Cardiac septum (tissue), 1 donor: ENCODE measurements around the gene GPR83. TPM values are rescaled to one million over a fixed set of nuclear protein-coding genes. Genes with fewer than 3 reads are reported as not detected.

ENCODE experiments used
- DNase-seq: peaks from one replicate; pipeline ENCODE4 v3.0.0-alpha.2; 2020; ENCODE audit warnings: low spot score
- intact Hi-C: fragments of 100-400 bp; cut with DNase I; formaldehyde crosslinking; loops from one replicate; pipeline ENCODE4 v1.14.0; 2022
- long read RNA-seq: library from polyadenylated mRNA; unstranded; transcript quantifications from one replicate; pipeline ENCODE4 v2.0.0, GENCODE V29; 2021
- total RNA-seq: library from RNA; stranded (reverse); fragmentation: NEBNext Ultra II Directional; extraction: Animal tissue kit (Norgen Biotek cat#: 25700); gene quantifications from one replicate; pipeline ENCODE4 v1.2.1, GENCODE V29; 2021
- donor health status: DM: no; HTN: no; CAD: no.

The GPR83 gene
- total RNA-seq = not detected
- long read RNA-seq = 0 reads

DNA sequence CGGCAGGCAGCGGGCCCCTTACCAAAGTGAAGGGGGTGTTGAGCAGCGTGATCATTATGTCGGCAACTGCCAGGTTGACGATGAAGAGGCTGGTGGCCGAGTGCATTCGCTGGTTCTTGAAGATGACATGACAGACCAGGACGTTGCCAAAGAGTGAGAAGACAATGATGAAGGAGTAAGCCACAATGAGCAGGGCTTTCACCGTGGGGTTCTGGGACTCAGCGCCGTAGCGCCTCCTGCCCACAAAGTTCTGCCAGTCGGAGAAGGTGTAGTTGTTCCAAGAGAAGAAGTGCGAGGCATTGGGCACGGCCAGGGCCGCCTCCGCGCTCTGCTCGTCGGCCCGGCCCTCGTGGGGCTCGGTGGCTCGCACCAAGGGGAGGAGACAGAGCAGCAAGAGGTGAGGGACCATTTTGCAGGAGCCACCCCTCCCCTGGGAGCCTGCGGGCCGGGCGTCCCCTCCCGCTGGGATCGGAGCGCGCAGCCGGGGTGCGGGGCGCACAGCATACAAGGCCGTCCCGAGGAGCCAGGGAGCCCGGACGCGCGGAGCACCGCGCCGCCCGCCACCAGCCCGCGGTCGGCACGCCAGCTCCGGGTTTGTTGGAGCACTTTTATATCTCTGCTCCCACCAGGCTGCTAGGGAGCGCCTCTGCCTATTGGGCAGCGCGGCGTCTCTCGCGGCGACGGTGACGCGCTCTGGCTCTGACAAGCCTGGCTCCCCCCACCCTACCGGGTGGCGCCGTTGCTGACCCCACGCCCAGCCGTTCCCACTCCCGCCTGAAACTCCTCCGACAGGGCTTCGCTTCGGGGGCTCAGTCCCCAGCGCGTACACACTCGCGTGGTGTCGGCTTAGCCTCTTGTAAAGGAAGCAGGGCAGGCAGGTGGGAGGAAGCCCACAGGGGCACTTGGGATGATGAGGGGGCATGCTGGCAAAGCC, at the start of gene GPR83:
Gene GPR83, minus strand, starts transcription at position 581 of the 934 bp plus-strand sequence. Its CDS starts 172 bp downstream, at position 409.
- intact Hi-C loops = loop anchor here (10.0 kb wide), 1 partner anchor 476 kb away; no protein-coding TSS in a partner anchor
- DNase-seq = no peak

DNA sequence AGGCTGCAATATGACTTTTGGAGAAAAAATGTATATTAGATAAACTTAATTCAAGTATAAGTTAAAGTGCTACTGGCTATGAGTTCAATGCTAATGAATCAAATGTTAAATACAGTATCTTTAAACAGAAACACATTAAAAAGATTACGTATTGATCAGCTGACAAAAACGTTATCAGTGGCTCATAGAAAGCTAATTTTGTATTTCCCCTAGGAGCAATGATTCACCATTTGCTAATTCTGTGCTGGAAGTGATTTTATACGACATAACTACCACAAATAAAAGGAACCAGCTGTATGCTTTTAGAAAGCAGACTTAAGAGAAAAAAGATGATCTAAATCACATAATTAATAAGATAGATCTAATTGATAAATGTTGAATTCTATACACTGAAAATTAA, 48.8 kb upstream of the GPR83 start:
- intact Hi-C loops = no loop called here
- DNase-seq = no peak

DNA sequence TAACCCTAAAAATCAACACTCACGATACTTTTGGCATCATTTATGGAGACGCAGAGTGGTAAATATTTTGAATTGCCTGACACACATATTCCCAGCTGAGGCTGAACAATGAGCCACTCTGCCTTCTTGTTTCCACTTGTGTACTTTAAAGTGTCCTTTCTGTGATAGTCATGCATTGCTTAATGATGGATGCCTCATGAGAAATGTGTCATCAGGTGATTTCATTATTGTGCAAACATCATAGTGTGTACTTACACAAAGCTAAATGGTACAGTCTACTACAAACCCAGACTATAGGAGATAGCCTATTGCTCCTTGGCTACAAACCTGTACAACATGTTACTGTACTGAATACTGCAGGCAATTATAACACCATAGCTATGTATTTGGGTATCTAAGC, 48.2 kb upstream of the GPR83 start:
- DNase-seq = no peak
- intact Hi-C loops = no loop called here

DNA sequence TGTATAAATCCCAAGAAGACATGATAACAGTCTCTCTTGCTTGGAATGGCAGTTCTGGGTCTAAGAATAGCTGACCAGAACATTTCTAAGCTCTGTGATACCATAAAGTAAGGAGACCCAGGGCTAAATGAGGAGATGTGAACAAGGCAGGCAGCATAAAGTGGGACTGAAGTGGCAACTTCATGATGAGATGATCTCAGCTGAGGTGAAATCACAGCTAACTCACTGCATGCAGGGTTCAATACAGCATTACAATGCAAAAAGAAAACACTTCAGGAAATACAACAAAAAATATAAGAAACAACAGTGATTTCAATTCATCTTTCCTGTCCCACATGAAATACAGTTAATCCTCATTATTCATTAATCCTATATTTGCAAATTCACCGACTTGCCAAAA, 47.8 kb upstream of the GPR83 start:
- DNase-seq = no peak
- intact Hi-C loops = no loop called here

DNA sequence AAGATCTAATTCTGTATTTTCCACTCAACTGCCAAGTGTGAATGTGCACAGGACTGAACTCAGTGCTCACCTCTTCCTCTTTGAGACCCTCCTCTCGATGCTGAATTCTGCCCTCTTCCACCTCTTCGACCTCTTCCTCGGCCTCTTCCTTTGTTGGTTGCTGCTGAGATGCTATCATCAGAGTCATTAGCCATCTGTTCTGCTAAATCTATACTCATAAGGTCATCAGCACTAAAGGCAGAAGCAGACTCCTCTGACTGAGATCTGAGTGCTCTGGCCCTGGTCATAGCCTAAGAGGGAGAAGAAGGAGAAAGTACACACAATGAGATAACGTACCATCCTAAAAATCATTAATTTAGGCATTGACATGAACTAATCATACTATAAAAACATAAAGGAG, 45.9 kb upstream of the GPR83 start:
- intact Hi-C loops = no loop called here
- DNase-seq = no peak

DNA sequence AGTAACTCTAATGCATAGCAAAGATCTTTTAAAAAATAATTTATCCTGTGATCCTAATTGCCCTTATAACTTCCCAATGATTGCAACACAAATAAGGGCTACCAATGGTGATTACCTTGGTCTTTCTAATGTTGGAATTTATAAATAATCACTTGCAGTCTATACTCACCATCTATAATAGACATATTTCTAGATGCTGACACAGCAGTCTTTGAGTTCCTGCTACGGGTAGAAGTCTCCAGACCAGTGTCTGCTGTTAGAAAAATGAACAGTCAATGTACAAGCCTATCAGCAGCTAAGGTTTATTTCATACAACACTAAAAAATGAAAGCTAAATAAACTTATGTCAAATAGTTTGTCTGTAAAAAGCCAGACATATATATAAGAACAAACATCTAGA, 44.4 kb upstream of the GPR83 start:
- intact Hi-C loops = no loop called here
- DNase-seq = no peak

DNA sequence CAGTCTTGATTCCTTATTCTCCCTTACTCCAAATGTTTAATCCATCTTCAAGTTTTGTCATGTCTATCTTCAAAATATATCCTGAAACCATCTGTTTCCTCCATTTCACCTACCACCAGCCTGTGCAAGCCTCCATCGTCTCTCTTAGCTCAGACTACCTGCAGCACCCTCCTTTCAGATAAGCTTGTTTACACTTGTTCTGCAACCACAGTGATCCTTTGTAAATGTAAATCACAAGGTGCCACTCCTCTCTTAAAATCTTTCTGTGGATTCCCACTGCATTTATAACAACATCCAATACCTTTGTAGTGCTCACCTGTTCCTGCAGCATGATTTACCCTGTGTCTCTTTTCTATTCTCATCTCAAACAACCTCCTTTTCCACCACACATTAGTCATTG, 31.8 kb upstream of the GPR83 start:
- intact Hi-C loops = no loop called here
- no peak for DNase-seq

DNA sequence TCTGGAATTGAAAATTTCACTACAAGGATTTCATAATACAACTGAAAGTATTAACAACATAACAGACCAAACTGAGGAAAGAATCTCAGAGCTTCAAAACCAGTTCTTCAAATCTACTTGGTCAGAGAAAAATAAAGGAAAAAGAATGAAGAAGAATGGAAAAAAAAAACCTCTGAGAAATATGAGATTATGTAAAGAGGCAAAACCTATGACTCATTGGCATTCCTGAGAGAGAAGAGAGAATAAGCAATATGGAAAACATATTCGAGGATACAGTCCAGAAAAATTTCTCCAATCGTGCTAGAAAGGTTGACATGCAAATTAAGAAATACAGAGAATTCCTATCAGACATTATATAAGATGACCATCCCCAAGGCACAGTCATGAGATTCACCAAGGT, 23.4 kb upstream of the GPR83 start:
- intact Hi-C loops = loop anchor here (10.0 kb wide), 1 partner anchor 520 kb away; no protein-coding TSS in a partner anchor
- DNase-seq = no peak

DNA sequence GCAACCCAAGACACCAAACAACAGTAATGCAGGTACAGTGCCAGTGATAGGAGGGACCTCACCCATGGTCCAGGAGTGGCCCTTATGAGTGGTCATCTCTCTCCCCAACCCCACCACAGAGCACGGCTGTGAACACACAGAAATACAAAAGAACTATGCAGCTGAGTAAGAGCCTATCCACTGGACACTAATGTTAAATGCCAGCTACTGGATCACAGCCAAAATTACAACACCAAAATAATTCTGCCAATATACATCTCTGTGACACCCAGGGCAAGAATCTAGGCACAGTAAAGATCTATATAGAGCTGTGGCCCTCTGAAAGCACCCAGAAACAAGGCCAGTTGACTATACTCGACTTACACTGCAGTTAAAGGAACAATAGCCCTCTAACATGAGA, 22.8 kb upstream of the GPR83 start:
- intact Hi-C loops = loop anchor here (10.0 kb wide), 1 partner anchor 519 kb away; no protein-coding TSS in a partner anchor
- DNase-seq = no peak

DNA sequence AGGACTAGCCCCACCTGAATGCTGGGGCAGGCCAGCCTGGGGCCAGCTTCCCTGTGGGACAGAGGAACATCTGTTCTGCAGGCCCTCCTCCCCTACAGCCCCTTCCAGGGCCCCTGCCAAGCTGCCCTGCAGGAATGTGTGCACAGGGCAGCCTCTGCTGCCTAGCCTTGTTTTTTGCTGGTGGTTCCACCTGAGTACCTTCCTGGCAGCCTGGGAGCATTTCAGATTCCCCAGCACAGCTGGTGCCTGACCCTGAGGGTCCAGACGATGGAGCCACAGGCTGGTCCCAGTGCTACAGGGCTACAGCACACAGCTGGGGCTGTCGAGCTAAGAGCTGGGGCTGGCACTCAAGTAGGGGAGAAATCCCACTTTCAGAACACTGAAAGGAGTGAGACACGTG, 22.3 kb upstream of the GPR83 start:
- intact Hi-C loops = loop anchor here (10.0 kb wide), 1 partner anchor 519 kb away; no protein-coding TSS in a partner anchor
- no peak for DNase-seq

DNA sequence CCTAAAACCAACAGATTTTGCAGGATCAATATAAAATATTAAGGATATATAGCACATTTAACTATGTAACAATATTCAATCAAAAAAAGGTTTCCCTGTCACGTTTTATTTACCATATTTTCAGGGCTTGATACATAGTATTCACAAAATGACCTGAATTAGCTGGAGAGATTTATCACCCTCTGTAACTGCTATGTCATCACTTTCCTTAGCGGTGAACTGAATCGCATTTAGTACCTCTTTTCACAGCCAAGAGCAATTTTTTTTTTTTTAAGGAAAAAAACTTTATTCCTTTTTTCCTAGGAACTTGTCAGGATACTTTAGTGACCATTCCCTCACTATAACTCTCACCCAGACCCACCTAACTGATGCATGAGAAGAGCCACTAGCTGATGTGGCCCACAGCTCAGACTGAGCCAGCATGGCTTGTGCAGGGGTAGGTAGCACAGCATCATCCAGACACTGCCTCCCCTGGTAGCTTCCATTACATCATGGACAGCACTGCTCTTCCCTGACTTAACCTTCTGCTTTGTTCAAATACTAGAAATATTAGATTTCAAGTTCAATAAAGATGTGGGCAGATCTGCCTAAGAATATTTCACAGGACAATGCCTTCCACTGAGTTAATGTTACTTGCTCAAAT, 17.0 kb upstream of the GPR83 start:
- intact Hi-C loops = no loop called here
- no peak for DNase-seq

DNA sequence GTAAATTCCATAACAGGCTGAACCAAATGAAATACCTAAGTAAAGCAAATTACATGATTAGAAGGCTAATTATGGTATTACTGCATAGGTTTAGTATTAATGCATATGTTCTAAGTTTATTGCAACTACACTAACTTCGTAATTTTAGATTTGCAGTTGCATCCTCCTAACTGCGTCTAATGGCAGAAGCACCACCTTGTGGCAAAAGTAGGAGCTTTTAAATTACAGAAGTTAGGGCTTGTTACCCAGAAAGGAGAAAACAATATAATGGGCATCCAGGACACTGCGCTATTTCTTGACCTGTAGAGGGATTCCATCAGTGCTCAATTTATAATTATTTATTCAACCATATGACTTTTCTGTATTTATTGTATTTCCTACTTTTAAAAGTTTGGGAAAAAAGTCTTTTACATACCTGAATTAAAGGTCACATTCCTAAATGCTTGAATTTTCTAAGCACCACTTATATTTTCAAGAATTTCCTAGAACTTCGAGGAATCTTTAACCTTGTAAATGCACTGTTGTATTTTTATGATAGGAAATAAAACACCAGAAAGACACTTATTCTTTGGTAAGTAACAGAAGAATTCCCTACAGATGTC, 16.3 kb upstream of the GPR83 start:
- intact Hi-C loops = no loop called here
- no peak for DNase-seq

DNA sequence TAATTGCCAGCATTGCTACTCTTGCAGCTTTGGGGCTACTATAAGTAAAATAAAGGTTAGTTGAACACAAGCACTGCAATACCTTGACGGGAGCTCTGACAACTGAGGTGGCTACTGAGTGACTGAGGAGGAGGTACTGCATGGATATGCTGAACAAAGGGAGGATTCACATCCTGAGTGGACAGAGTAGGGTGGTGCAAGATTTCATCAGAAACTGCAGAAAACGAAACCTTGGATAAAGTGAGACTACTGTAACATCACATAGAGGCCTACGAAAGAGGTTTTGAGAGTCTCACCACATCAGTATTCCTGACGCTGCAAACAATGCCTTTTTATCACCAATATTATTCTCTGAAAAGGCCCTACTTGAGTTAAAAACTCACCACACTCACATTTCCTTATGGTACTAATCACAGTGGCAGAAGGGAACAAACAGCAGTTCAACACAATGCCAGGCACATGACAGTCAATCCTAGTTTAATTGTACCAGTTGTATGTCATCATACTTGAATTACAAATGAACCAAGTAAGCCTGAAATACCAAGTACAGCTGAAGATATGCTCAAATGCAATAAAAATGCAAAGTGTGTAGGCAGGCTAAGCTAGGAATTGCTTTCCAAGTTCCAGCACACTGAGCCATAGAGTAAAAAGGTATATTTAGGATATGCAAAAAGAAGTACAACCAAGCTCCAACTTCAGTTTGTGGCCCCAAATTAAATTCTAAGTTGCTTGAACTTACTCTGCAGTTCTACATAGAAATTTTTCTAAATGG, 4.0 kb upstream of the GPR83 start:
- intact Hi-C loops = loop anchor here (10.0 kb wide), 1 partner anchor 480 kb away; no protein-coding TSS in a partner anchor
- no peak for DNase-seq

DNA sequence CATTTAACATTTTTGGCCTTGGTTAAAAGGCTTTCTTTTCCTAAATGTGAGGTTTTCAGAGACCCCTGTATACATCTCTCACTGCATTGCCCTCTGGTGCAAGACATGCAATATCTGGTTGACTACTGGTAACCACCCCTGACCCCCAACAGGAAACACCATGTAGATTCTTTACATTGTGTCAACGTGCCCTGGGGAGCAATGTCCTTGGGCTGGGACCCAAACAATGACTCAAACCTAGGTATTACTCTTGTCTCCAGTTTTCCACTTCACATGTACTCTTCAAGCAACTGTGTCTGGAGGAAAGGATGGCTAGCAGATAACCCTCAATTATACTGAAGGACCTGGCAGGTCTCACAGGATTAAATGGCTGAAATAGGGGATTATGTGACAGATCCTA, 1.1 kb upstream of the GPR83 start:
- DNase-seq = no peak
- intact Hi-C loops = loop anchor here (10.0 kb wide), 1 partner anchor 478 kb away; no protein-coding TSS in a partner anchor

DNA sequence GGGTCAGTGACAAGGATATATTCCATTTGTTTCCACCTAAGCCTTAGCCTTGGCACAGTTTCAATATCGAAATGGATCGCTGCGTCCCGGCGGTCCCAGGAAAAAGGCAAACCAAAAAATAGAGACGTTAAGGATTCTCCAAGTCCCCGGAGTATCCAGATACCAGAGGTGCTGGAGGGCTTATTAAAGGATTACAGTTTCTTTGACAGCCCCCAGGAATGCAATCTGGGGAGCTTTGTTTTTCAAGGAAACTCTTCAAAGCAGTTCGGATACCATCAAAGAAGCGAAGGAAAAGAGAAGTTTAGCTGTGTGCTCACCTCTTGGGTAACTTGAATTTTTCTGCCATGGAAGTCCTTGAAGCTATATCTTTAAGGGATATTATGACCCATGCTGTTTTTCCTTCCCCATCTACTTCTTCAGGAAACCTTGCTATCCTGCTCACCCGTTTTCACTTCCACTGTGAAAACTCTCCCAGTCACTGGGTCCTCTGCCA, 600 bp upstream of the GPR83 start:
- intact Hi-C loops = loop anchor here (10.0 kb wide), 1 partner anchor 477 kb away; no protein-coding TSS in a partner anchor
- DNase-seq = no peak

DNA sequence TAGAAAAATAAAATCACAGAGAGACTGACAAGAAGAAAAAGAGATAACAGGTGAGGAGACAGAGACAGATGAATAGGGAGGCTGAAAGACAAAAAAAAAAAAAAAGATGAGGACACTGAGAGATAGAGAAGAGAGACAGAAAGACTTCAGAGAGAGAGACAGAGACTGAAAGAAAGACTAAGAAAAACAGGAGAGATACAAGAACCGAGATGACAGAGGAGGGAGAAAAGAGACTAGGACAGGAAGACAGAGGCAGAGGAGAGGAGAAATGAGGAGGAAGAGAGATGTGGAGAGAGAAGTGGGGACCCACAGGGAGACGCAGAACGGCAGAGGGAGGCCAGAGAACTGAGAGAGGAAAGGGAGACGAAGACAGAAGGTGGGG, 771 bp downstream of the GPR83 start:
- DNase-seq = no peak
- intact Hi-C loops = loop anchor here (10.0 kb wide), 1 partner anchor 476 kb away; no protein-coding TSS in a partner anchor

DNA sequence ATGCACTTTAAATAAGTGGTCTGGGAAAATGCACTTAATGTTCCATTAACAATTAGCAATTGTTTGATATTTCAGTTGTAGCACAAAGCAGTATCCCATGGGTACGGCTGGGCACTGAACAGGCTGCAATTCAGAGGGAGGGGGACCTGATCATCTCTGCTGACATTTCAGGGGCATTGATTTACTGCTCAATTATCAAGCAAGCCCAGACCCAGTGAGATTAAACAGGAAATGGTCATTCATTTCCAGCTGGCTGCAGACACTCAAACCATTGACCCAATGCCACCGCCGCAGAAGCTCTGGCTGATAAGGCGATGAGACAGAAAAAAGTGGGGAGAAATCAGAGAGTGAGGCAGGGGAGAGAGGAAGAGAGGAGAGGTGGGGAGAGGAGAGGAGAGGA, 1.2 kb downstream of the GPR83 start:
- intact Hi-C loops = loop anchor here (10.0 kb wide), 1 partner anchor 475 kb away; no protein-coding TSS in a partner anchor
- DNase-seq = no peak

DNA sequence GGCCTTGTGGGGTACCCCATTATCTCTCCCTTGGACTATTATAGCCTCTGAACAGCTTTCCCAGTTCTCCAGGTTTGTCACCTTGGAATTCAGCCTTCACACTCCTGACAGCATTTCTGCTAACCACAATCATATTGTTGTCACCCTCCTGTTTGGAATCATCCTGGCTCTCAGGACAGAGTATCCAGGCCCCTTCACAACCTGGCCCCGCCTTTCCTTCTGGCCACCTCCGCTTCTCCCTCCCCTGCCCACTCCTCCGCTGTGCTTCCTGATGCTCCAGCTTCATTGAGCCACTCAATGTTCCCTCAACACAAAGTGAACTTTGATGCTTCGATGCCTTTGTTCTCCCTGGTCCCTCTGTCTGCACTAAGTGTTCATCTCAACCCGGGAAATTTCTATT, 3.1 kb downstream of the GPR83 start:
- DNase-seq = no peak
- intact Hi-C loops = no loop called here

DNA sequence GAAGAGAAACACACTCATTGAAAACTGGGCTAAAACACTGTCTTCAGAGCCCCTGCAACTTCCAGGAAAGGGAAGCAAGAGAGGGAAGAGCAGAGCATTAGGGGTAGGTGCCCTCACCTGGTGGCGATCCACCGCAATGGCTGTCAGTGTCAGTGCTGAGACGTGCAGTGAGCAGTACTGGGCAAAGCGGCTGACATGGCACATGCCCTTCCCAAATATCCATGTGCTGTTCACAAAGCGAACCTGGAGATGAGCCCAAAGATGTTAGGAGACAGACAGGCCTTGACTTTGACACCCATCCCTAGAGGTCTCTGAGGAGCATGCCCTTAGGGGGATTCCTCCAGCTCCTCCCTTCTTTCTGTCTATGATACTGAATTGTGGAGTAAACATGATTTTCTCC, 4.9 kb downstream of the GPR83 start:
- intact Hi-C loops = no loop called here

More for the DNA sequence above, 4.9 kb downstream of the GPR83 start:
- no peak for DNase-seq
